Measurements from ENCODE around the gene KSR2. TPM values are rescaled to one million over a fixed set of nuclear protein-coding genes. Genes with fewer than 3 reads are reported as not detected.

KSR2 gene
- total RNA-seq, 1 donor from 2014 or later, result under 0.01 TPM

DNA sequence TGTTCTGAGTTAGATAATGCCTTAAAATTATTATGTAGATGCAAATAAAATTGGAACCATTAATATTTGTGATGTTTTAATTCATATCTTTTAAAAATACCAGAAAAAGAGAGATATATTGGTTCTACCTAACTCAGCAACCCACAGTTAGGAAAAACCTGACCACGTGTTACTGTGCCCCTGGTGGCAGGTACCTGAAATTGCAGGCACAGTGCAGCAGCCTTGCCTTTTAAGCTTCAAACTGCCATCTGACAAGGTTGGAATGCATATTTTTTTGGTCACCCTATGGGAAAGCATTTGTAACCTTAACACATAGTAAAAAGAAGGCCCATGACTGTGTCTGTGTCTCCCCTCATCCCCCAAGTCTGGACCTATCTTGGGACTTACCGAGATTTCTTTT, 498.0 kb downstream of the KSR2 start:
- no peaks in the 10 kb centered on the region for H3K36me3 ChIP-seq (ENCODE audit: control insufficient read depth in 3 of 3, insufficient read depth in 3 of 3, low read length in 3 of 3)
- no peak overlapping the region for H3K27ac ChIP-seq (ENCODE audit: low read depth, low read length)
- peaks cover 0 to 5% (median 2%) of the 10 kb centered on the region in 3 donors for H3K9me3 ChIP-seq (ENCODE audit: control insufficient read depth in 3 of 3, low read length in 3 of 3)
- peaks cover 0 to 4% (median 0%) of the 10 kb centered on the region in 3 donors for H3K4me1 ChIP-seq (ENCODE audit: control insufficient read depth in 3 of 3, insufficient read depth in 3 of 3, low read length in 3 of 3)
- no peak overlapping the region for H3K4me3 ChIP-seq (ENCODE audit: low read length in 3 of 3)
- H3K27me3 ChIP-seq (ENCODE audit: control insufficient read depth in 3 of 3, insufficient read depth in 3 of 3, low read length in 3 of 3), result peaks cover 0 to 6% (median 3%) of the 10 kb centered on the region in 3 donors
- H3K9ac ChIP-seq (ENCODE audit: low read depth in 1 of 3, low read length in 3 of 3), result no peak overlapping the region

DNA sequence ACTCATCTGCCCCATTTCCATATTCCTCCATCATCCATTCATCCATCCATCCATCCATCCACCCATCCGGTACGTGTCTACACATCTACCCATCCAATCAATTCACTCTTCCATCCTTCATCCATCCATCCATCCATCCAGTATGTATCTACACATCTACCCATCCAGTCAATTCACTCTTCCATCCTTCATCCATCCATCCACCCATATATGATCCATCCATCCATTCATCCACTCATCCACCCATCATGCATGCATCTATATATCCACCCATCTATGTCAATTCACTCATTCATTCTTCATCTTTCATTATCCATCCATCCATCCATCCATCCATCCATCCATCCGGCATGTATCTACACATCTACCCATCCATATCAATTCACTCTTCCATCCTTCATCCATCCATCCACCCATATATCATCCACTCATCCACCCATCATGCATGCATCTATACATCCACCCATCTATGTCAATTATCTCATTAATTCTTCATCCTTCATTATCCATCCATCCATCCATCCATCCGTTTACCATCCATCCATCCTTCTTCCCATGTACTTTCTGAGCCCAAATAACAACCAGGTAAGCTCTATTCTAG, 498.8 kb downstream of the KSR2 start:
- H3K27me3 ChIP-seq (ENCODE audit: control insufficient read depth in 3 of 3, insufficient read depth in 3 of 3, low read length in 3 of 3), result peaks cover 0 to 6% (median 3%) of the 10 kb centered on the region in 3 donors
- H3K9ac ChIP-seq (ENCODE audit: low read depth in 1 of 3, low read length in 3 of 3), result no peak overlapping the region
- peaks cover 0 to 4% (median 0%) of the 10 kb centered on the region in 3 donors for H3K4me1 ChIP-seq (ENCODE audit: control insufficient read depth in 3 of 3, insufficient read depth in 3 of 3, low read length in 3 of 3)
- no peaks in the 10 kb centered on the region for H3K36me3 ChIP-seq (ENCODE audit: control insufficient read depth in 3 of 3, insufficient read depth in 3 of 3, low read length in 3 of 3)
- no peak overlapping the region for H3K4me3 ChIP-seq (ENCODE audit: low read length in 3 of 3)
- no peak overlapping the region for H3K27ac ChIP-seq (ENCODE audit: low read depth, low read length)
- H3K9me3 ChIP-seq (ENCODE audit: control insufficient read depth in 3 of 3, low read length in 3 of 3), result peaks cover 0 to 5% (median 2%) of the 10 kb centered on the region in 3 donors

DNA sequence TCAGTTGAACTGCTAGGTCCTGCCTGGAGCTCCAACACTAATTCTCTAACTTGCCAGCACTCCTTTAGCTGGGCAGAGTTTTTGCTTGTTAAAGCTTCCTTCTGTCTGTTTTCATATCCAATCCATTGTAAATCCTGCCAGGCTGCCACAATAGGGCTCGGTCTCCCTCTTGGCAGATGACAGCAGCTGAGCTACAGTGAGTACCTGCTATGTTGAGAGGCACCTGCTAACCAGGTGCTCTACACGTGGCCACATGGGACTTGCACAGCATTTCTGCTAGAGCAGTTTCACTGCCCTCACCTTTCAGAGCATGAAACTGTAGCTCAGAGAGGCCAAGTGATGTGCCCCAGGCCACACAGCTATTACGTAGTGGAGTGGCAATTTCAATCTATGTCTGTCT, 500.8 kb downstream of the KSR2 start:
- no peak overlapping the region for H3K27ac ChIP-seq (ENCODE audit: low read depth, low read length)
- H3K9me3 ChIP-seq (ENCODE audit: control insufficient read depth in 3 of 3, low read length in 3 of 3), result peaks cover 0 to 5% (median 2%) of the 10 kb centered on the region in 3 donors
- H3K4me1 ChIP-seq (ENCODE audit: control insufficient read depth in 3 of 3, insufficient read depth in 3 of 3, low read length in 3 of 3), result peaks cover 0 to 4% (median 0%) of the 10 kb centered on the region in 3 donors
- peaks cover 0 to 6% (median 3%) of the 10 kb centered on the region in 3 donors for H3K27me3 ChIP-seq (ENCODE audit: control insufficient read depth in 3 of 3, insufficient read depth in 3 of 3, low read length in 3 of 3)
- H3K36me3 ChIP-seq (ENCODE audit: control insufficient read depth in 3 of 3, insufficient read depth in 3 of 3, low read length in 3 of 3), result no peaks in the 10 kb centered on the region
- H3K4me3 ChIP-seq (ENCODE audit: low read length in 3 of 3), result no peak overlapping the region
- no peak overlapping the region for H3K9ac ChIP-seq (ENCODE audit: low read depth in 1 of 3, low read length in 3 of 3)

DNA sequence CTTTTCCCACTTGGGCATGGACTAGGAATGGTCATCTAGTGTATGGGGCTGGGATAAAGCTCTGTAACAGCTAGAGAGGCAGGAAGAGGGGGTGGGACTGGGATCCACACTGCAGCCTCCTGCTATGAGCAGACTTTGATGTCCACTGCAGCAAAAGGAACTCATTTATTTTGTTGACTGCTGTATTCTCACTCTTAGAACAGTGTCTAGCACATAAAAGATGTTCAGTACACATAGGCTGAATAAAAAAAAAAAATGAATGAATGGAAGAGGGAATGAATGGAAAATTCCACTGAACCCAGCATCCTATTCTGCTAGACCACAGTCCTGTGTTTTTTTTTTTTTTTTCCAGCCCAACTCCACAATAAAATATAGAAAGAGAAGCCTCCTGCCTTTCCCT, 501.2 kb downstream of the KSR2 start:
- Histone ChIP-seq H3K27me3 (ENCODE audit: control insufficient read depth in 3 of 3, insufficient read depth in 3 of 3, low read length in 3 of 3) (peaks cover 0 to 6% (median 3%) of the 10 kb centered on the region in 3 donors), H3K36me3 (ENCODE audit: control insufficient read depth in 3 of 3, insufficient read depth in 3 of 3, low read length in 3 of 3) (no peaks in the 10 kb centered on the region), H3K27ac (ENCODE audit: low read depth, low read length) (no peak overlapping the region), H3K9ac (ENCODE audit: low read depth in 1 of 3, low read length in 3 of 3) (no peak overlapping the region), H3K9me3 (ENCODE audit: control insufficient read depth in 3 of 3, low read length in 3 of 3) (peaks cover 0 to 5% (median 2%) of the 10 kb centered on the region in 3 donors), H3K4me3 (ENCODE audit: low read length in 3 of 3) (no peak overlapping the region), H3K4me1 (ENCODE audit: control insufficient read depth in 3 of 3, insufficient read depth in 3 of 3, low read length in 3 of 3) (peaks cover 0 to 4% (median 0%) of the 10 kb centered on the region in 3 donors)

DNA sequence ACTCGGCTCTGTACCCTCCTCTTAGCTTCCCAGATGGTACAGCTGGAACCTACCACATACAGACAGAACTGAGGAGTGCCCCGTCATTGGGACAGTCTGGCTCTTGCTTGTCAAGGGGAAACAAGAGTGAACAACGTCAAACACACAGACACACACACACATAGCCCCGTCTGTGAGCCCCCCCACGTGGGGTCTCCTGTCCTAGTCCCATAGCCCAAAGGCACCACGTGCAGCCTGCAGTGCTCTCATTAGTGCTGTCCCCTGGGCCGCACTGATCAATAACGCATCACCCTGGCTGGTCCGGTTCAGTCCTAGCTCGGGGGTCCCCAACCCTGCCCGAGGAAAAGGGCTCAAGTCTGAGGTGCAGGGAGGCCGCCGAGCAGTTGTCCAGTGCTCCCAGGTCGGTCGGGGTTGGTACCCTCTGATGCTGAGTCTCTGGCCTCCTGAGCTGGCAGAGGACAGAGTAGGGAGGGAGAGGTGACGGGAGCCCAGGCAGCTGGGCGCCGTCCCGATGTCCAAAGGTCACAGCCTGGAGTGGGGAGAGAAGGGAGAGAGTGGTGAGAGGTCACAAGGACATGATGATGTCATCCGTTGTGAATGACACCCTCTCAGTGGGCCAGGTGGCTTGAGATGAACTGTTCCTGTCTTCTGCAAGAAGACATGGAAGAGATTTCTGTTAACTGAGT, 502.0 kb downstream of the KSR2 start:
- Histone ChIP-seq H3K27me3 (ENCODE audit: control insufficient read depth in 3 of 3, insufficient read depth in 3 of 3, low read length in 3 of 3) (peaks cover 0 to 6% (median 3%) of the 10 kb centered on the region in 3 donors), H3K9ac (ENCODE audit: low read depth in 1 of 3, low read length in 3 of 3) (no peak overlapping the region), H3K9me3 (ENCODE audit: control insufficient read depth in 3 of 3, low read length in 3 of 3) (peaks cover 0 to 5% (median 2%) of the 10 kb centered on the region in 3 donors), H3K4me1 (ENCODE audit: control insufficient read depth in 3 of 3, insufficient read depth in 3 of 3, low read length in 3 of 3) (peaks cover 0 to 4% (median 0%) of the 10 kb centered on the region in 3 donors), H3K36me3 (ENCODE audit: control insufficient read depth in 3 of 3, insufficient read depth in 3 of 3, low read length in 3 of 3) (no peaks in the 10 kb centered on the region), H3K27ac (ENCODE audit: low read depth, low read length) (no peak overlapping the region), H3K4me3 (ENCODE audit: low read length in 3 of 3) (no peak overlapping the region)

DNA sequence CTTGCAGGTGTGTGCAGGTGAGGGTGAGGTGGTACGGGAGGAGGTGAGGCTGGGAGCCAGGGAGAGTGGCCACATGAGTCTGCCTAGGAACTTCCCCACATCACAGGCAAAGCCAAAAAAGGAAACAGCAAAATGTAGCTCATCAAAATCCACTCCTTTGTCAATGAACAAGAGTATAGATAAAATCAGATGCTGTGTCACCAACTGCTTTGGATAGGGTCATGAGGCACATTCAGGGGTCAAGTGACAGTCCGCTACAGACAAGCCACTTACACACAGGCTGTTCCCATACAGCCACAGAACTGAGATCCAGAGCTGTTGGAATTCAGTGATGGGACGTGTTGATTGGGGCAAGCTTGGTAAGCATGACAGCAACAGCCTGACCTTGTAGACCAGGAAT, 507.1 kb downstream of the KSR2 start:
- H3K36me3 ChIP-seq (ENCODE audit: control insufficient read depth in 3 of 3, insufficient read depth in 3 of 3, low read length in 3 of 3), result no peaks in the 10 kb centered on the region

DNA sequence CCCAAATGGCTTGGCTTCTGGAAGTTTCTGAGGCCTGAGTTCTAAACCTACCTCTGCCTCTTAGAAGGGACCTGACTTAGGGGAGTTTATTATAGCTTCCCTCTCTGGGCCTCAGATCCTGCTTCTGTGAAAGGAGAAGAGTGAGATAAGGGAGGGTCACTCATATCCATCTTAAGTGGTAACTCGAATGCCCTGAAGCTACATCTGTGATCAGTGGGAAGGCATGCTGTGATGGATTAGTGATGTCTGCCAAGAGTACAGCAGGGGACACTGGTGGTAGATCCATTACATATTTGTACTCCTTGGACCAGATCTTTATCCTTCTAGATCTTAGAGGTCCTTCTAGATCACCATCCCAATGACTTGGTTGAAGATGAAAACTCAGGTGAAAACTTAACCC, 509.6 kb downstream of the KSR2 start:
- Histone ChIP-seq H3K4me3 (ENCODE audit: low read length in 3 of 3) (no peak overlapping the region), H3K27me3 (ENCODE audit: control insufficient read depth in 3 of 3, insufficient read depth in 3 of 3, low read length in 3 of 3) (peaks cover 0 to 4% (median 0%) of the 10 kb centered on the region in 3 donors), H3K9me3 (ENCODE audit: control insufficient read depth in 3 of 3, low read length in 3 of 3) (no peaks in the 10 kb centered on the region), H3K4me1 (ENCODE audit: control insufficient read depth in 3 of 3, insufficient read depth in 3 of 3, low read length in 3 of 3) (peaks cover 0 to 3% (median 0%) of the 10 kb centered on the region in 3 donors), H3K36me3 (ENCODE audit: control insufficient read depth in 3 of 3, insufficient read depth in 3 of 3, low read length in 3 of 3) (no peaks in the 10 kb centered on the region), H3K27ac (ENCODE audit: low read depth, low read length) (no peak overlapping the region), H3K9ac (ENCODE audit: low read depth in 1 of 3, low read length in 3 of 3) (no peak overlapping the region)

More for the DNA sequence above, 507.1 kb downstream of the KSR2 start:
- H3K9ac ChIP-seq (ENCODE audit: low read depth in 1 of 3, low read length in 3 of 3), result no peak overlapping the region
- H3K27ac ChIP-seq (ENCODE audit: low read depth, low read length), result no peak overlapping the region
- no peaks in the 10 kb centered on the region for H3K9me3 ChIP-seq (ENCODE audit: control insufficient read depth in 3 of 3, low read length in 3 of 3)
- peaks cover 0 to 3% (median under 1%) of the 10 kb centered on the region in 3 donors for H3K4me1 ChIP-seq (ENCODE audit: control insufficient read depth in 3 of 3, insufficient read depth in 3 of 3, low read length in 3 of 3)
- H3K4me3 ChIP-seq (ENCODE audit: low read length in 3 of 3), result no peak overlapping the region
- peaks cover 0 to 8% (median 3%) of the 10 kb centered on the region in 3 donors for H3K27me3 ChIP-seq (ENCODE audit: control insufficient read depth in 3 of 3, insufficient read depth in 3 of 3, low read length in 3 of 3)

DNA sequence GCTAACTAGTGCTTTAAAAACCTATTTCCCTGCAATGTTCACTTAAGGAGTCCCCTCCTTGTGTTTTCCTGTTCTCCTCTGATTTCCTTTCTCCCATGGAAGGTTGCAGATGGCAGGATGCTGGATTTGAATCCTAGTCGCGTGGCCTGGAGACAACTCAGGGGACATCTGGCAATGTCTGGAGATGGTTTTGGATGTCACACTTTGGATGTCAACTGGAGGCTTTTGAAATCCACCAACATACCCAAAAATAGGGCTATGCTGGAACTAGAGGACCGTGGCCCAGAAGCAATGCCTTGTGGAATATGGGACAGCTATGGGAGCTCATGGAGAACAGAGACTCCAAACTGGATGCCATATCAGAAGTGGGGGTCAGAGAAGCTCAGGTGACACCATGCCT, 511.6 kb downstream of the KSR2 start:
- Histone ChIP-seq H3K27ac (ENCODE audit: low read depth, low read length) (no peak overlapping the region), H3K36me3 (ENCODE audit: control insufficient read depth in 3 of 3, insufficient read depth in 3 of 3, low read length in 3 of 3) (no peaks in the 10 kb centered on the region), H3K9me3 (ENCODE audit: control insufficient read depth in 3 of 3, low read length in 3 of 3) (no peaks in the 10 kb centered on the region), H3K4me3 (ENCODE audit: low read length in 3 of 3) (no peak overlapping the region), H3K9ac (ENCODE audit: low read depth in 1 of 3, low read length in 3 of 3) (no peak overlapping the region), H3K4me1 (ENCODE audit: control insufficient read depth in 3 of 3, insufficient read depth in 3 of 3, low read length in 3 of 3) (peaks cover 0 to 3% (median 0%) of the 10 kb centered on the region in 3 donors), H3K27me3 (ENCODE audit: control insufficient read depth in 3 of 3, insufficient read depth in 3 of 3, low read length in 3 of 3) (peaks cover 0 to 4% (median 0%) of the 10 kb centered on the region in 3 donors)

DNA sequence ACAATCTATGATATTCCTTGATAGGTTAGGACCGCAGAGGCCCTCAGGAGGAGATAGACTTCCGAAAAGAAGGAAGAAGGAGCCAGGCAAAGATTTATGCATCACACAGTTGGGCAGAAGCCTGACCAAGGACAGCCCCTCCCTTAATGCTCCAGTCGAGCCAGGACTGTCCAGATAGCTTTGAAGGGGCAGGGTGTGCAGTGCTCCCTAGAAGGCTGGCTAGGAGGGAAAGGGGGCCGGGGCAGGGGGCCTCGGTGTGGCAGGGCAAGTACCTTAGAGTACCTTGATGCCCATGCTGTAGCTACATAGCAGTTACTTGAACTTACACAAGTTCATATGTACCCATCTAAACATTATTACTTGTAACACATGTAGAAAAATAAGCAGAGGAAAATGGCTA, 512.7 kb downstream of the KSR2 start:
- Histone ChIP-seq H3K27me3 (ENCODE audit: control insufficient read depth in 3 of 3, insufficient read depth in 3 of 3, low read length in 3 of 3) (peaks cover 0 to 3% (median 0%) of the 10 kb centered on the region in 3 donors), H3K27ac (ENCODE audit: low read depth, low read length) (no peak overlapping the region), H3K9ac (ENCODE audit: low read depth in 1 of 3, low read length in 3 of 3) (no peak overlapping the region), H3K9me3 (ENCODE audit: control insufficient read depth in 3 of 3, low read length in 3 of 3) (no peaks in the 10 kb centered on the region), H3K4me3 (ENCODE audit: low read length in 3 of 3) (no peak overlapping the region), H3K36me3 (ENCODE audit: control insufficient read depth in 3 of 3, insufficient read depth in 3 of 3, low read length in 3 of 3) (no peaks in the 10 kb centered on the region), H3K4me1 (ENCODE audit: control insufficient read depth in 3 of 3, insufficient read depth in 3 of 3, low read length in 3 of 3) (peaks cover 0 to 3% (median 0%) of the 10 kb centered on the region in 3 donors)

DNA sequence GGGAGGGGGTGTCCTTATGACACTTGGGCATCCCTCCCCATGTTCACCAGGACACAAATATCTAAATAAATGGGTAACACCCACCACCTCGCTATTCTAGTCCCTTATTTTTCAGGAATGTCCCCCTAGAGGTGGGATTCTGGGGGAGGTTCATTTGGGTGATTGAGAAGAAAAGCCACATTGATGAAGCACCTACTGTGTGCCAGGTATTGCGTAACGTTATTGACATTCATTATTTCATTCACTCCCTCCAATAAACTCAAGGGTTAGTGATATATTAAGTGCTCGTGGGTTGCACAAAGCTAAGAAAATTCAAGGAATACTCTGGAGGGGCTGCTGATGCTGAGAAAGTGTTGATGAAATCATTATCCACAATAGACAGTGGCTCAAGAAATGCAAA, 514.8 kb downstream of the KSR2 start:
- H3K9ac ChIP-seq (ENCODE audit: low read depth in 1 of 3, low read length in 3 of 3), result no peak overlapping the region
- H3K4me1 ChIP-seq (ENCODE audit: control insufficient read depth in 3 of 3, insufficient read depth in 3 of 3, low read length in 3 of 3), result peaks cover 0 to 3% (median 0%) of the 10 kb centered on the region in 3 donors

More for the DNA sequence above, 514.8 kb downstream of the KSR2 start:
- Histone ChIP-seq H3K9me3 (ENCODE audit: control insufficient read depth in 3 of 3, low read length in 3 of 3) (no peaks in the 10 kb centered on the region), H3K4me3 (ENCODE audit: low read length in 3 of 3) (no peak overlapping the region), H3K36me3 (ENCODE audit: control insufficient read depth in 3 of 3, insufficient read depth in 3 of 3, low read length in 3 of 3) (no peaks in the 10 kb centered on the region), H3K27ac (ENCODE audit: low read depth, low read length) (no peak overlapping the region), H3K27me3 (ENCODE audit: control insufficient read depth in 3 of 3, insufficient read depth in 3 of 3, low read length in 3 of 3) (no peaks in the 10 kb centered on the region)

All from skeletal muscle tissue (tissue), 4 donors.